HCT116 (cell line): Measurements from ENCODE around the gene PCSK9. TPM values are rescaled to one million over a fixed set of nuclear protein-coding genes. Genes with fewer than 3 reads are reported as not detected.

Source experiments
- ATAC-seq: fragments of 200-7000 bp; cut with Tn5 transposase; 2 replicates; pipeline ENCODE4 v1.9.1; 2020; ENCODE audit warnings: mild to moderate bottlenecking, moderate library complexity
- BruUV-seq: library from RNA; stranded (reverse); fragments of 400-500 nt; replicated peaks from 2 replicates; lab custom pipeline; 2021; lab: Mats Ljungman, UMichigan
- CTCF ChIA-PET: fragments of 300-600 bp; sonication (Branson Sonifier 250); formaldehyde crosslinking; loops from one replicate; lab custom pipeline; 2021; ENCODE audit warnings: antibody characterized with exemption; lab: Charles Lee
- POLR2A ChIA-PET: fragments of 300-600, 350-600 bp; sonication (Branson Sonifier 250); formaldehyde crosslinking; loops from one replicate; lab custom pipeline; 2021; ENCODE audit warnings: antibody characterized with exemption; lab: Charles Lee
- RAD21 ChIA-PET, 2 experiments: fragments of 300-600 bp; sonication (Branson Sonifier 250); formaldehyde crosslinking; loops; one replicate each; lab custom pipeline; 2023; ENCODE audit warnings: low total read pairs in 2 of 2; ENCODE audit not compliant: uncharacterized antibody in 2 of 2, unreplicated experiment in 2 of 2, low non-redundant PET in 1 of 2; lab: Charles Lee
- DNase-seq: peaks from one replicate; pipeline ENCODE4 v3.0.0-alpha.2; 2010; ENCODE audit warnings: low read depth, low spot score
- H2AFZ ChIP-seq: fragments of 200-600 bp; shearing (Covaris generic), sonication (generic); 2 replicates; pipeline ENCODE4 v1.6.1; 2017; ENCODE audit warnings: low read depth, mixed run types, mixed read lengths, antibody characterized with exemption, low read length; ENCODE audit not compliant: poor library complexity, severe bottlenecking
- H3K27ac ChIP-seq: 2 replicates; pipeline ENCODE4 v1.5.1; 2012; ENCODE audit warnings: low read depth, low read length
- H3K27me3 ChIP-seq: fragments of 200-600 bp; sonication (generic); 2 replicates; pipeline ENCODE4 v1.6.1; 2016; ENCODE audit warnings: mixed run types, low read length, mixed read lengths; ENCODE audit not compliant: insufficient read depth
- H3K36me3 ChIP-seq, 2 experiments: fragments of 200-500 bp in 1 of 2; fragments of 200-600 bp in 1 of 2; sonication (Bioruptor generic) in 1 of 2; sonication (generic) in 1 of 2; 2 replicates each; pipeline versions ENCODE4 v1.5.1 to v1.6.1; 2014 to 2016; ENCODE audit warnings: low read length in 2 of 2, inconsistent platforms in 1 of 2, mixed read lengths in 1 of 2, mixed run types in 1 of 2; ENCODE audit not compliant: insufficient read depth in 2 of 2, control insufficient read depth in 1 of 2
- H3K4me1 ChIP-seq, 2 experiments: fragments of 200-600 bp in 1 of 2; sonication (generic) in 1 of 2; 2 replicates each; pipeline versions ENCODE4 v1.5.1 to v1.6.1; 2012 to 2017; ENCODE audit warnings: low read length in 2 of 2, inconsistent platforms in 1 of 2, mild to moderate bottlenecking in 1 of 2, mixed read lengths in 1 of 2, mixed run types in 1 of 2, moderate library complexity in 1 of 2; ENCODE audit not compliant: insufficient read depth in 2 of 2, control insufficient read depth in 1 of 2
- H3K4me2 ChIP-seq: fragments of 200-600 bp; sonication (generic); 2 replicates; pipeline ENCODE4 v1.6.1; 2017; ENCODE audit warnings: mixed run types, low read length, mixed read lengths
- H3K4me3 ChIP-seq, 2 experiments: fragments of 200-600 bp in 1 of 2; sonication (generic) in 1 of 2; replicated peaks in 1 of 2; 2 replicates each; pipeline ENCODE4 v1.5.1; 2011 to 2016; ENCODE audit warnings: low read length in 2 of 2, control low read depth in 1 of 2, low read depth in 1 of 2, mild to moderate bottlenecking in 1 of 2, mixed read lengths in 1 of 2, mixed run types in 1 of 2
- H3K79me2 ChIP-seq: fragments of 200-600 bp; sonication (generic); 2 replicates; pipeline ENCODE4 v1.6.1; 2017; ENCODE audit warnings: mild to moderate bottlenecking, mixed run types, low read length, moderate library complexity, mixed read lengths; ENCODE audit not compliant: insufficient read depth
- H3K9ac ChIP-seq: fragments of 200-600 bp; sonication (generic); 2 replicates; pipeline ENCODE4 v1.6.1; 2016; ENCODE audit warnings: low read length, mixed read lengths
- H3K9me2 ChIP-seq: fragments of 200-600 bp; sonication (generic), shearing (Covaris generic); 2 replicates; pipeline ENCODE4 v1.6.1; 2017; ENCODE audit warnings: mixed run types, mild to moderate bottlenecking, moderate library complexity; ENCODE audit not compliant: insufficient read depth
- H3K9me3 ChIP-seq, 2 experiments: fragments of 200-500 bp in 1 of 2; fragments of 200-600 bp in 1 of 2; sonication (Bioruptor generic) in 1 of 2; sonication (generic) in 1 of 2; 2 replicates each; pipeline ENCODE4 v1.6.1; 2014 to 2017; ENCODE audit warnings: low read length in 2 of 2, mixed read lengths in 2 of 2, inconsistent platforms in 1 of 2, low read depth in 1 of 2, mild to moderate bottlenecking in 1 of 2, mixed run types in 1 of 2, moderate library complexity in 1 of 2; ENCODE audit not compliant: control insufficient read depth in 1 of 2, insufficient read depth in 1 of 2
- H4K20me1 ChIP-seq: fragments of 200-600 bp; sonication (generic), shearing (Covaris generic); 2 replicates; pipeline ENCODE4 v1.6.1; 2017; ENCODE audit warnings: mixed run types, mild to moderate bottlenecking, moderate library complexity; ENCODE audit not compliant: insufficient read depth
- EZH2phosphoT487 ChIP-seq: fragments of 200-600 bp; IDR thresholded peaks from 2 replicates; pipeline ENCODE4 v1.6.1; 2018; ENCODE audit warnings: antibody characterized with exemption, borderline replicate concordance
- POLR2A ChIP-seq: IDR thresholded peaks from 2 replicates; pipeline ENCODE4 v1.7.0; 2011; ENCODE audit warnings: borderline replicate concordance; ENCODE audit not compliant: insufficient read depth, insufficient read length; ENCODE audit errors: extremely low read depth
- RAD21 ChIP-seq: IDR thresholded peaks from 2 replicates; pipeline ENCODE4 v1.6.1; 2012; ENCODE audit warnings: low read depth, mild to moderate bottlenecking
- SIN3A ChIP-seq: IDR thresholded peaks from 2 replicates; pipeline ENCODE4 v1.6.1; 2012; ENCODE audit warnings: low read depth
- TCF7L2 ChIP-seq: IDR thresholded peaks from 2 replicates; pipeline ENCODE4 v1.7.0; 2011; ENCODE audit warnings: borderline replicate concordance, inconsistent platforms; ENCODE audit not compliant: insufficient read depth, insufficient read length; ENCODE audit errors: extremely low read depth
- intact Hi-C: fragments of 100-400 bp; cut with micrococcal nuclease; formaldehyde crosslinking; loops from 2 replicates; pipeline ENCODE4 v1.10.0; 2022
- total RNA-seq: library from RNA; stranded (reverse); gene quantifications from one replicate; pipeline ENCODE4 v1.2.1, GENCODE V29; 2021; ENCODE audit not compliant: unreplicated experiment
- TF ChIP-seq, protein P1 (sequence below), 3 experiments: fragments of 200-600 bp in 1 of 3; sonication (generic) in 1 of 3; IDR thresholded peaks in 2 of 3; conservative IDR thresholded peaks in 1 of 3; 2 replicates each; pipeline ENCODE4 v1.5.1; 2012 to 2017; ENCODE audit warnings: low read depth in 2 of 3, low read length in 2 of 3, antibody characterized with exemption in 1 of 3, borderline replicate concordance in 1 of 3, control low read depth in 1 of 3, mild to moderate bottlenecking in 1 of 3, mixed read lengths in 1 of 3, mixed run types in 1 of 3, moderate library complexity in 1 of 3; ENCODE audit not compliant: insufficient read depth in 1 of 3
- TF ChIP-seq, protein P2 (sequence below): IDR thresholded peaks from 2 replicates; pipeline ENCODE4 v1.6.1; 2012
- TF ChIP-seq, protein P3 (sequence below): IDR thresholded peaks from 2 replicates; pipeline ENCODE4 v1.6.1; 2012

PCSK9 gene
- total RNA-seq, 1 experiment from 2014 or later, result 39.6 TPM

DNA sequence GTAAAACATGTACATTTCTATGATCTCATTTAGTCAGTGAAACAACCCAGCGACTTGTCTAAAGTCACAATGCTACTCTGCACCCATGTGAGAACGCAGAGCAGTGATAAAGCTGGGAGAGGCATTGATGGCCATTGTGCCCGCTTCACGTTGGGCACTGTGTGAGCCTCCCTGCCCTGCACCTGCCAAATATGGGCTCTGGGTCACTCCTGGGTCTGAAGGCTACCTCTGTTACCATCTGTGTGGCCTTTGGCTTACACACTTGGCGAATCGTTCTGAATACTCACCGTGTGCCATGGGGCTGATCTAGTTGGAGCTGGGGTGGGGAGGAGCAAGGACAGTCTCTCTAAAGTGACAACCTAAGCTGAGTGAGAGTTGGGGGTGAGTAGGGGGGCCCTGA lies 29.9 kb downstream of the PCSK9 start (continued):
- TF ChIP-seq, protein P1, sequence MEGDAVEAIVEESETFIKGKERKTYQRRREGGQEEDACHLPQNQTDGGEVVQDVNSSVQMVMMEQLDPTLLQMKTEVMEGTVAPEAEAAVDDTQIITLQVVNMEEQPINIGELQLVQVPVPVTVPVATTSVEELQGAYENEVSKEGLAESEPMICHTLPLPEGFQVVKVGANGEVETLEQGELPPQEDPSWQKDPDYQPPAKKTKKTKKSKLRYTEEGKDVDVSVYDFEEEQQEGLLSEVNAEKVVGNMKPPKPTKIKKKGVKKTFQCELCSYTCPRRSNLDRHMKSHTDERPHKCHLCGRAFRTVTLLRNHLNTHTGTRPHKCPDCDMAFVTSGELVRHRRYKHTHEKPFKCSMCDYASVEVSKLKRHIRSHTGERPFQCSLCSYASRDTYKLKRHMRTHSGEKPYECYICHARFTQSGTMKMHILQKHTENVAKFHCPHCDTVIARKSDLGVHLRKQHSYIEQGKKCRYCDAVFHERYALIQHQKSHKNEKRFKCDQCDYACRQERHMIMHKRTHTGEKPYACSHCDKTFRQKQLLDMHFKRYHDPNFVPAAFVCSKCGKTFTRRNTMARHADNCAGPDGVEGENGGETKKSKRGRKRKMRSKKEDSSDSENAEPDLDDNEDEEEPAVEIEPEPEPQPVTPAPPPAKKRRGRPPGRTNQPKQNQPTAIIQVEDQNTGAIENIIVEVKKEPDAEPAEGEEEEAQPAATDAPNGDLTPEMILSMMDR (IDR thresholded peaks at IDR 0.05 in 2 of 3, conservative IDR thresholded peaks at IDR 0.05 in 1 of 3; ENCODE audit: borderline replicate concordance in 1 of 3, insufficient read depth in 1 of 3, low read depth in 2 of 3, low read length in 2 of 3), result no peak
- TF ChIP-seq TCF7L2, result no peak
- TF ChIP-seq, protein P2, sequence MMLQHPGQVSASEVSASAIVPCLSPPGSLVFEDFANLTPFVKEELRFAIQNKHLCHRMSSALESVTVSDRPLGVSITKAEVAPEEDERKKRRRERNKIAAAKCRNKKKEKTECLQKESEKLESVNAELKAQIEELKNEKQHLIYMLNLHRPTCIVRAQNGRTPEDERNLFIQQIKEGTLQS, result no peak
- no peak for TF ChIP-seq SIN3A
- no peak for TF ChIP-seq POLR2A
- TF ChIP-seq, protein P3, sequence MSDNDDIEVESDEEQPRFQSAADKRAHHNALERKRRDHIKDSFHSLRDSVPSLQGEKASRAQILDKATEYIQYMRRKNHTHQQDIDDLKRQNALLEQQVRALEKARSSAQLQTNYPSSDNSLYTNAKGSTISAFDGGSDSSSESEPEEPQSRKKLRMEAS, result no peak
- TF ChIP-seq, all 23 proteins: peak for 0

DNA sequence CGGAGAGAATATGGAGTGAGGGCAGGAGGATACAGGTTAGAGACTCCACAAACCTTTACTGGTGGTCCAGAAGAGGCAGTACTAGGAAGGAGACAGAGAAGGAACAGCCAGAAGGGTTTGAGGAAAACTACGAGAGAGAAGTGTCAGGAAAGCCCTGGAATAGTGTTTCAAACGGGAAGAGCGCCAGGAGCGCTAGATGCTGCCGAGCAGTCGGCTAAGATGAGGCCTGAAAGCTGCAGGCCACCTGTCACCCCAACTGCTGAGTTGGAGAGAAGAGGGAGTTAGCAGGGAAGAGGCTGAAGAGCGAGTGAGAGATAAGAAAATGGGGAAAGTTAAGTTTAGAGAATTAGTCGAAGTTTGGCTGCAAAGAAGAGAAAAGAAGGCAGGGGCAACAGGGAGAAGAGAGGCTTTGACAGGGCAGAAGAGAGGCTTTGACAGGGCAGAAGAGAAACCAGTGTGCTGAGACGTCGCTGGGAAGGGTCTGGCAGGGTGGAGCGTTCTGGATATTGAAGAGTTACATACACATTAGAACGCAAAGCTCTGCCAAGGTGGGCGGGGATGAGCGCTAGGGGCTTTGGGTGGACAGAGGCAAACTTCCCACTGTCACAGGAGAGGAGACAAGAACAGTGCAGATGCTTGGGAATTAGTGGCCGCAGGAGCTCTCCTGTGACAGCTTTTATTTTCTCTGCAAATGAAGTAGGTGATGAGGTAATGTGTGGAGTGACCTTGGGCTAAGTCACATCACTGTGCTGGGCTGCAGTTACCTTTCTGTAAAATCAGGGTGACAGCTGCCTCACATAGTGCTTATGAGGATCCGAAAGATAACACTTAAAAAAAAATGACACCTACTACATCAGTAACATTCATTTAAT lies 31.2 kb downstream of the PCSK9 start:
- RAD21 ChIA-PET, result no interaction called here
- Histone ChIP-seq H3K36me3 (peaks cover 31 to 44% of the 10 kb centered on the region in 2 experiments; a peak in 3 of 4 replicates), H3K27me3 (no peaks in the 10 kb centered on the region), H2AFZ (no peak overlapping the region), H3K79me2 (no peaks in the 10 kb centered on the region), H3K4me2 (no peak overlapping the region), H3K4me1 (no peaks in the 10 kb centered on the region), H3K9ac (no peak overlapping the region), H3K27ac (no peak overlapping the region), H4K20me1 (no peaks in the 10 kb centered on the region), H3K9me3 (no peaks in the 10 kb centered on the region), H3K9me2 (no peaks in the 10 kb centered on the region), H3K4me3 (no peak overlapping the region)
- BruUV-seq, result no TSS peak
- CTCF ChIA-PET, result interaction anchor here (1.5 to 1.9 kb wide), 3 partner anchors 73 to 1514 kb away, joined by 4 to 13 read pairs (median 6); no protein-coding TSS in a partner anchor
- intact Hi-C loops, result loop anchor here (2.0 kb wide), 1 partner anchor 206 kb away; no protein-coding TSS in a partner anchor
- DNase-seq (no peak), ATAC-seq (no peak)
- POLR2A ChIA-PET, result no interaction called here
- TF ChIP-seq RAD21 (no peak), EZH2phosphoT487 (no peak)
